HG03432 (cell line): Measurements from ENCODE around the gene ITGA3.

ENCODE experiments used
- ATAC-seq: cut with Tn5 transposase; IDR thresholded peaks from one replicate; pipeline ENCODE4 v1.9.1; 2021; ENCODE audit warnings: mild to moderate bottlenecking, moderate library complexity; ENCODE audit not compliant: unreplicated experiment

The ITGA3 gene

DNA sequence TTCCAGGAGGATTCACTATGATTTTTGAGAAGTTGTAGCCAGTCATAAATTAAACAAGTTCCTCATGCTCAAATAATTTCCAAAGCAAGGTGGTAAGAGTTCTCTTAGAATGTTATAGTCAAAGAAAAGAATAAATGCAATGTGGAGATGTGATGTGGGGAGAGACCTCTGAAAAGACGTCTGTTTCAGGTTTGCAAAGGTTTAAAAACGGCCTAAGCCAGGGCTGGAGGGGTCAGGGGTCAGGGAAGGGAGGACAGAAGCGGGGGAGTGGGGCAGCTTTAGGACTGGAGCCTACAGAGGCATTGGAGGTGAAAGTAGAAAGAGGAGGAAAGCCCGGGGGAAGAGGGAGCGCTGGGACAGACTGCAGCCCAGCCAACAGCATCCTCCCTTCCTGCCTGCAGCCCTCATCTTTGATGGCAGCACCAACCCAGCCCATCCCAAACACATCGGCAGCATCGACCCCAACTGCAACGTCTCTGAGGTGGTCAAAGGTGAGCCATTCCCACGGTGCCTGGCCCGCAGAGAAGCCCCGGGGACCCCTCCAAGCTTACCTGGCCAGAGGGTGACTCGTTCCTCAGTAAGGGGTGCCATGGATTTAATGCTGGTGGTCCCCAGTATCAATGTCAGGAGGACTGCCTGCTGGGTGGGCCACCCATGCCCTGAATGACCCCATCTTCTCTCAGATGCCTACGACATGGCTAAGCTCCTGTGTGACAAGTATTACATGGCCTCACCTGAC is 50.7 kb downstream of the ITGA3 start:
- ATAC-seq, result no peak

DNA sequence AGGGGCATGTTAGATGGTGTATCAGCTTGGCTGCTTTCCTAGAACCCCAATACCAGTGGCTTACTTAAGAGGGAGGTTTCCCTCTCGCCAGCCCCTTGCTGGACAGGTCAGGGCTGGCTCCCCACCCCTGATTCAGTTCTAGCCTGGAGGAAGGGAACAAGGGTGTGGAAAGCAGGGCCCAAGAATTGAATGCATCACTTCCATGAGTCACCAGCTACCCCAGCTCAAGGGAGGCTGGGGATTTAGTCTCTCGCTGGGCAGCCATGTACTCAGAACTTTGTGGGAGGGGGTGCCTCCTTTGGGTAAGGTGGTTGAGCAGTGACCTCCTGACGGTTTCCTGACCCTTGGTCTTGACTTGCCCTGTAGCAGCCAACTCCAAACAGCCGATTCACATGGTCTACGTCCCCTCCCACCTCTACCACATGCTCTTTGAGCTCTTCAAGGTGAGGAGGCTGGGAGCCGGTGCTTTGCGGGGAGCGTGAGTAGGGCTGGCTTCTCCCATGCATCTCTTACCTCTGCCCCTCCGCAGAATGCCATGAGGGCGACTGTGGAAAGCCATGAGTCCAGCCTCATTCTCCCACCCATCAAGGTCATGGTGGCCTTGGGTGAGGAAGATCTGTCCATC is 52.0 kb downstream of the ITGA3 start:
- no peak for ATAC-seq

DNA sequence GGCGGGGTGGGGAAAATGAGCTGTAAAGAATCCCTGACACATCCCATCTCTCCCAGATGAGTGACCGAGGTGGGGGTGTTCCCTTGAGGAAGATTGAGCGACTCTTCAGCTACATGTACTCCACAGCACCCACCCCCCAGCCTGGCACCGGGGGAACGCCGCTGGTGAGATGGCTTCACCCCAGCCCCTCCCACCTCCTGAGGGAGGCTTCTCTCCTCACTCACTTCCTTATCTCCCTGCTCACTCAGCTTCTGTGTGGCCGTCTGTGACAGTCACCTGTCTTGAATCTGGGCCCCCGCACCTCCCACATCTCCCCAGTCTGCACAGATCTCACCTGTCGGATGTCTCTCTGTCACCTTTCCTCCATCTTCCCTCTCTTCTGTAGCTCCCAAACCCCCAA is 52.6 kb downstream of the ITGA3 start:
- no peak for ATAC-seq

DNA sequence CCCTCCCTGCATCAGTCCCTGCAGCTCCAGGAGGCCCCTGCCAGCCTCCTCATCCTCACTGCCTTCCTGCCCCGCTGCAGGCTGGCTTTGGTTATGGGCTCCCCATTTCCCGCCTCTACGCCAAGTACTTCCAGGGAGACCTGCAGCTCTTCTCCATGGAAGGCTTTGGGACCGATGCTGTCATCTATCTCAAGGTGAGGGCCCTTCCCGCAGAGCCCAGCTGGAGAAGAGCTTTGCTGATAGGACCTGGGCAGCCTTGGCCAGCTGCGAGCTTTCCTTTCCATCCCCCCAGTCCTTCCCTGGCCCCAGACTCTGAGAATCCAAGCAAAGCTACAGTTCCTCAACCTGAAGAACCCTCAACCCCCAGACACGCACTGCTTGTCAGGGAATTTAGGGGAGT is 53.3 kb downstream of the ITGA3 start:
- no peak for ATAC-seq

DNA sequence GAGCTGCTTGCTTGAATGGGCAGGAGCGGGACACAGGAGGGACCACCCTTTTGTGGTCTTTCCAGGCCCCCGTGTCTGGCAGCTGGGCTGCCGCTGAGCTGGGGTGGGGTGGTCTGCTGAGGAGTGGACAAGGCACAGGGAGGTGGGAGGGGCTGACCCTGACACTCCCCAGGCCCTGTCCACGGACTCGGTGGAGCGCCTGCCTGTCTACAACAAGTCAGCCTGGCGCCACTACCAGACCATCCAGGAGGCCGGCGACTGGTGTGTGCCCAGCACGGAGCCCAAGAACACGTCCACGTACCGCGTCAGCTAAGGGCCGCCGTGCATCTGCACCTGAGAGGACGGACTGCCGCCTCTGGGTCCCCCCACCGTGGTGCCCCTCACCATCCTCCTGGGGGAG is 53.9 kb downstream of the ITGA3 start:
- no peak for ATAC-seq

DNA sequence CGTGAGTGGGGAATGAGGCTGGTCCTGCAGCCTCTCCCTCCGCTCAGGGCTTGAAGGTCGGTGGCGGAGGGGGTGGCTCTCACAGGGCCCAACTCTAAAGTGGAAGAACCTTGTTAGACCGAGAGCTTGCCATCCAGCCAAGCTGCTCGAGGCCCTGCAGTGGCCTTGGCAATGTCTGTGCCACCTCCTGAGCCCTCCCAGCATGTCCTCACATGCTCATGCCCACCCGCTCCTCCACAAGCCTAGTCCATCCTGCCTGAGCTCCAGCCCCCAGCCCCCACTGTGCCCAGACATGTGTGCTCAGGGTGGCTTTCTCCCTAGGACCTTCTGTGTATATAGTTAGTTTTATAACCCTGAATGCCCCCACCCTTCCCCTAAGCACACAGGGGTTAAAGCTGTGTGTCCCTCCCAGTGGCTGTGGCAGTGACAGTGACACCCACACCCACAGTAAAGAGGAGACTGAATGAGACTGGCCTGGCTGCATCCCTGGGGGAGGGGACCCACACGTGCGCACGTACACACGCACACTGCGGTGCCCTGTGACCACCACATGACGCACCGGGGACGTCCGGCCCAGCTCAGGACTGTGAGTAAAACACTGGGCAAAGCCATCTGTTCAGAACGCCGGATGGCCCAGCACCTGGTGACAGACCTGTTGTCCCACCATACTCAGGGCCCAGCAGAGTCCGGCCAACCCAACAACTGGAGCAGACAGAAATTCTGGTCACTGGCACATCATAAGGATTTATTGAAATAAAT is 54.9 kb downstream of the ITGA3 start:
- ATAC-seq, result no peak

DNA sequence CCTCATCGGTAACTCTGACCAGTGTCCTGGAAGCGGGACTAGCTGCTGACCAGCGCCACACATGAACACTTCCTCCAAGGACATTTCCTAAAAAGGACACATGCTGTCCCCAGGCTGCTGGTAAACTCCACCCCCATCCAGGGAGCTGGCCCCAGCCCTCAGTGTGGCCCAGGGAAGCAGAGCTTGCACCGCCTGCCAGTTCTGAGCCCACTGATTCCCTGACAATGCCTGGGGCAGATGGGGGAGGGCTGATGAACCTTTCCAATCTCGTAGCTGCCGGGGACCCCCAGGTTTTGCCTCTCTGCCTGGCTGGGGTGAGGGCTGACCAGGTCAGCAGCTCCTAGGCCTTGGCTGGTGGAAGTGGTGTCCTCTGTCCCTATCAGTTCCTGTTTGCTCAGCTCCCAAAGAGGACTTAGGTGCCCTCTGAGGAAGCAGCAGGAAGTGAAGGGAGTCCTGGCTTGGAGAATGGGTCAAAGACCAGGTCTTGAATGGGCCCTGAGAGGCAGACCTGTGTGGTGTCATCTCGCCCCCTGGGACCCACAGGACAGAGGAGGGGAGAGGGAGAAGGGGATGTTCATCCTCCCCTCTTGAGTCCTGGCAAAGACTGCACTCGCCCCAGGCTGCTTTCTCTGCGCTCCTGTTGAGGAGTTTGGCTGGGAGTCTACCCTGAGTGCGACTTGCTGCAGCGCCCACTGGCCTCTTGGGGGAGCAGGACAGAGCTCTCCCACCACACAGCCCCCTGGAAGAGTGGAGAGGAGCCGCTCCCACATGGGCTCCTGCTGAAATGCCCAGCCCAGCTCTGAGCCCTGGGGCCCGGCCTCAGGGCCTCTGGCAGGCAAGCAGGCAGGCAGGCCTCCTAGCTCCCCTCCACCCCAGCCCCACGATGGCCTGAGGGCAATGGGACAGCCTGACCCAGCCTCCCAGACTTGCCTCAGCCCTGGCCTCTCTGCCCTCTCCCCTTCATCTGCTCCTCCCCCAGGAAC is 56.1 kb downstream of the ITGA3 start:
- no peak for ATAC-seq

DNA sequence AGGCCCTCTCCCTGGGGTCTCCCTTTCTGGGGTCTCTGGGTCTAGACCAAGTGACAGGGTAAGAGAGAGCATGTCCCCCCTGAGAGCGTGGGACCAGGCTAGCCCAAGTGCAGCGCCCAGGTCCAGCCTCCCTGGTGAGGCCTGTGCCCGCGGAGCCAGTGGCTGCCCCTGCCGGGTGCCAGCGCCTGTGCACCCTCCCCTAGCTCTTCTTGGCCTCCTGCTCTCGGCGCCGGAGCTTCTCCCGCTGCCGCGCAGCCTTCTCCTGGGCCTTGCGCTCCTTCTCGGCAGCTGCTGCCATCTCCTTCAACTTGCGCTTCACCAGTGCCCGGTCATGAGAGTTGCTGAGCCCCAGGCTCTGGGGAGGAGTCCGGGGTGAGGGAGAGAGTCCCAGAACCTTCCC is 56.8 kb downstream of the ITGA3 start:
- ATAC-seq, result no peak

DNA sequence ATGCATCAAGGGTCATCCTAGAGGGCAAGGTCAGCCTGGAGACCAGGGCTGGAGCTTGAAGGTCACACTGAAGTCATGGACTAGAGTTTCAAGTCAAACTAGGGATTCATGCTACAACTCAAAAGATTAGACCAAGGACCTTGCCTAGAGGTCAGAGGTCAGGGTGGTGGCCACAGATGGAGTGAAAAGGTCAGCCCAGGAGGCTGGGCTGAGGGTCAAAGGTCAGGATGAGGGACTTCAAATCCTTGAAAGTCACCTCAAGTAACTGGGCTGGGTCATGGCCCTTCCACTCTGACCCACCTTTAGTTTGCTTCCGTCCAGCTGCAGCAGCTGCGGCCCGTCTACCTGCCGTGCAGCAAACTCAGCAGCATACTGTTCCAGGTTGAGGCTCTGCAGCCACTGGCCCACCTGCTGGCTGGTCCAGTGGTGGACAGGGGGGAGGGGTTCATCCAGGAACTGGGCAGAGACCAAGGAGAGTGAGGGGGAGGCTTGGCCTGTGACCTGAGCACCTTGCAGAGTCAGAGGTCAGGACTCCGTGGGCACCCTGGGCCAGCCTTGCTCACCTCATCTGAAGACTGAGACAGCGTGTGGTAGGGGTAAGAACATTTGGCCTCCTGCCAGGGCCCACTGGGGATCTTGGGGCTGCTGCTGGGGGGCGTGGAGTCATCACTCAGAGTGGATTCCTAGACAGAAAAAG is 57.9 kb downstream of the ITGA3 start:
- no peak for ATAC-seq

DNA sequence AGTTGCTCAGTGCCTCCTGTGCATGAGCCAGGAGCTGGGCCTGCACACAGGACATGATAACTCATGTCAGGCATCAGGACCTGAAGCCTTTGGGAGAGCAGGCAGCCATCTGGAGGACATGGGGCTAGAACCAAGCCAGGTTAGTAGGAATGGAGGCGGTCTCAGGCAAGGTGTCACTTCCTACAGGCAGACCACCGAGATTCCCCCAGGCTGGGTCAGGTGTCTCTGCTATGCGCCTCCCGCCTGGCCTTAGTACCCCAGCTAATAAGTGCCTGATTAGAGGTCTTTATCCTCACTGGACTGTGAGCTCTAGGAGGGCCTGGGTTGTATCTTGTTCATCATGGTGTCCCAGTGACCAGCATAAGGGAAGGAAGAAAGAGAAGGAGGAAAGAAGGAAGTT is 58.5 kb downstream of the ITGA3 start:
- no peak for ATAC-seq

DNA sequence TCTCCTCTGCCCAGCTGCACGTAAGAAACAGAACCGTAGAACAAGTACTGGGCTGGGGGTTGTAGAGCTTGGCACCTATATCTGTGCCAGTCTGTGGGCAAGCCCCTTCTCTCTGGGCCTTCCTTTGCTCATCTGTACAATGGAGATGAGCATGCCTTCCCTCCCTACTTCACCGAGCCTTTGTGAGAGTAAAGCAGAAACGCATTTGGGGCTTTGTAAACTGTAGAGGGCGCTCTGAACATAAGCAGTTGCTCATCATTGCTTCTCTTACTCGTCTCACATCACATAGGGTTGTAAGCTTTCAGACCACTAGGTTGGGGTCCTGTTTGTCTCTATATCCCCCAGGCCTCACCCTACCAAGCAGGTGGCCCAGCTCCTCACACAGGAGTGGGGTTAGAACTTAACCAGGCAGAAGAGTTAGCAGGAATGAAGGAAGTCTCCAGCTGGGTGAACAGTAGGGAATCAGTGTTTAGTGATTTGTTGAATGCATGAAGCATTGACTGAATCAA is 59.0 kb downstream of the ITGA3 start:
- ATAC-seq, result no peak

DNA sequence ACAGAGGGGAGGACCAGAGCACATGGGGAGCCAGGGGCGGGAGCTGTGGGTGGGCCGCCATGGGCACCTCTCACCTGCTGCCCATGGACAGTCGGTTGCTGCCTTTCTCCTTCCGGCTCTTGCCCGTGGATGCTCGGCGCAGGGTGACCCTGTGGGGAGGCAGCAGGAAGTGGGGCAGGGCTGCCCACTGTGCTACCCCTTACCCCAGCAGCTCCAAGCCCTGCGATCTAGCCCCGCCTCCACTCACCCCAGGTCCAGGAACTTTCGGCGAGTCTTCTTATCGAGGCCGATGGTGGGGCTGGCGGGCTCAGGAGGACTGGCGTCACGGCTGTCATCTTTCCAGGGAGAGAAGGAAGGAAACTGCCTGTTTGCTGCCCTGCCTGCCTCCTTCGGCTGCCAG is 59.8 kb downstream of the ITGA3 start:
- ATAC-seq, result no peak

DNA sequence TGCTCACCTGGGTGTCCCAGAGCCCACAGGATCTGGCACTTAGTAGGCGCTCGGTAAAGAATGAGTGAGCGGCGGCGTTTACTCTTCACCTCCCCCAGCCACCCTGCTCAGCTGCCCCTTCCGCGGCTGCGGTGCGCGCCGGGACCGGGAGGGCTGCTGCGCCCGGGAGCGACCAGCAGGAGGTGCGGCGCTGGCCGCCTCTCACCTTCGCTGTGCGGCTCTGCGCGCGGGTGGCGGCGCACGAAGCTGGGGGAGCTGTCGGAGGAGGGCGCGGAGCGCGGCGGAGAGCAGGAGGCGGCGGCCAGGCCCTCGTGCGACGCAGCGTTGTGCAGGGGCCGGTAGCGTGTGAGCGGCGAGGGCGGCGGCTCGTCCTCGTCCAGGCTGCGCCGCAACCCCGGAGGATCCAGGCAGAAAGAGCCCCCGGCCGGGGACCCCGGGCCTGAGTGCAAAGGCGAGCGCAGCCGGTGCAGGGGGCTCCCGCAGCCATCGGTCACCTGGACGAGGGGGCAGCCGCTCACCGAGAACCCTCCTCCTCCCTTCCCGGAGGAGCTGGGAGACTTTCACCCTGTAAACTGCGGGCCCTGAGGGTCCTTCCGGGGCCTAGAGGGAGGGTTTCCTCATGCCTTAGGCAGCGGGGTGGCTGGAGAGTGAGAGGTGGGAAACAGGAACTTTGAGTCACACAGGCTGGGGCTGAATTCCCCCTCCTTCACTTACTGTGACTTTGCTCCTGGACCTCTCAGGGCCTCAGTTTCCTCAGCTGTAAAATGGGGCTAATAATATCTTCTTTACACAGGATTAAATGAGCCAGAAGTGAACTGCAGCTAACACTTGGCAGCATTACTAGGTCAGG is 61.5 kb downstream of the ITGA3 start:
- ATAC-seq, result no peak

DNA sequence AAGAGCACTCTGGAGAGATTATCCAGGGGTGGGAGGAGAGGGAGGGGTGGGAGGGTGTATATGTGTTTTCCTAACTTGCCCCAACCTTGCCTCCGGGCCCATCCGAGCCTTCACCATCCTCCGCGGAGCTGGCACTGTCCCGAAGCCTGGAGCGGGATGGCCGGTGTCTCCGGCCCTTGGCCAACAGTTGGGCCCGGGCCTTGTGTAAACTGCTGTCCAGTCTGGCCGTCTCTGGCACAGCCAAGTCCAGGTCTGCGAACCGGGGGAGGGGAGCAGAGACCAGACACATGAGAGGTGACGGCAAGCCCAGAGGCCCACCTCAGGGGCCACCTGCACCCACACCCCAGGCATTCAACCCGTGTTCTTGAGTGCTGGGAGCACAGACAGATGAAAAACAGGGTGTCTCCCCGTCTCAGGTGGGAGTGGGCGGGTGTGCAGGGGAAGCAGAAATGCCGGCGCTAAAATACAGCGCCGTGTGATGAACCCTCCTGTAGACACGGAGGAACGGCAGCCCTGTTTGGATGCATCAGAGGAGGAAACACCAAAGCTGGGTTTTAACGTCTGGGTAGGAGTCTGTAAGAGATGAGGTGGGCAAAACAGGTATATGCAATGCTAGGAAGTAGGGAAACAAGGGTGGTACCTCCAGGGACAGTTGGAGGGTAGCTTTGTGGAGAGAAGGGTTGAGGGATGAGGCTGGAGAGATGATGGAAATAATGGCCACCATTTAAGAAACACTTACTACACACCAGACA is 62.3 kb downstream of the ITGA3 start:
- ATAC-seq, result no peak

DNA sequence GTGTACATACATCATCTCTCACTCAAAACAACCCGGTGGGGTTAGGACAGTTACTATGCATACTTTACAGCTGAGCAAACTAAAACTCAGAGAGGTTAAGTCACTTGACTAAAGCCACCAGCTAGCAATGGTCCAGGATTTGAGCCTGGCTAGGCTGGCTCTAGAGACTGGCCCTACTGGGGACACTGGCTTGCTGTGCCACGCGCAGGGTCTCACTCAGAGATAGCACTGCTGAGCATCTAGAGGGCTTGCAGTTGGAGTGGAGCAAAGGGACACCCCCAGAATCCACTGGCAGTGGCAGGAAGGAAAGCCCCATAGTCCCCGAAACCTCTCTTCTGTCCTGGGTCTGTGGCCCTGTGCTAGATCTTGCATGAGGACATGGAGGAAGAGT is 62.9 kb downstream of the ITGA3 start:
- no peak for ATAC-seq

DNA sequence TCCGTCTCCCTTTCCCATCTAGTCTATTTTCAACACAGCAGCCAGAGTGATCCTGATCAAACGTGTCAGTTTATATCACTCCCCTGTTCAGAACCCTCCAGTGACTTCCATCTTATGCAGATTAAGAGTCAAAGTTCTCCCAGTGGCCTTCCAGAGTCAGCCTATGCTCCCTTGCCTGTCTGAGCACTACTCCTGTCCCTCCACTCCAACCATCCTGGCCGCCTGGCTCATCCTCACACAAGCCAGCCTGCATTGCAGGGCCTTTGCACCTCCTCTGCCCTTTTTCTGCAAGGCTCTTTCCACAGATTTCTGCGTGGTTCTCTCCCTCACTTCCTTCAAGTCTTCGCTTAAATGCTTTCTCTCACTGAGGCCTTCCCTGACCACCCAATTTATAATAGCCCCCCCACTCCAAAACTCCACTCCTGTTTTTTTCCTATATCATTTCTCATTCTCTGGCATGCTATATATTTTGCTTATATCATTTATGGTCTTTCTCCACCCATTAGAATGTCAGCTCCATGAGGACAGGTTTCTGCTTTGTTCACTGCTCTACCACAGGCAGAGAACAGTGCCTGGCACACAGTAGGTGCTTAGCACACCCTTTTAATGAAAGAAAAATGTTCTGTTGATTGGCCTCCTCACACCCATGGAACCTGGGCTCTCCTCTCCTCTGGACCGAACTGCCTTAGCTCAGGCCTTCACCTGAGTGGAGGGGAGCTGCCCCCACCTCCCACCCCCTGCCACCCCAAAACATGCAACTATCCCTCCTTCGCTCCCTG is 64.8 kb downstream of the ITGA3 start:
- no peak for ATAC-seq

DNA sequence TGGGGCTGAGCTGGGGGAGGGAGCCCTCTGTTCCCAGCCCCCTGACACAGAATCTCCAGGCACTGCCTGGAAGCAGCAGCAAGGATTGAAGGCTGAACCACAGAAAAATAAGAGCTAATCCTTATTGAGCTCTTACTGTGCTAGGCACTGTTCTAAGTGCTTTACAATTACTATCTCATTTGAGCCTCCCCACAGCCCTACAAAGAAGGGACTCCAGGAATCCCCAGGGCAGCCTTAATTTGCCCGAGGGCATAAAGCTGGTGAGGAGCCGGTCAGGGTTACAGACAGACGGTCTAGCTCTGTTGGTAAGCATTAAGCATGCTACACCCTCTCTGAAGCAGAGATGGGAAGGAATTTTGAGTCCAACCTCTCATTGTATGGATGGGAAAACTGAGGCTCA is 67.0 kb downstream of the ITGA3 start:
- ATAC-seq, result no peak
